Stimulated activated CD8-positive, alpha-beta memory T cell treated with anti-CD3 and anti-CD28 coated beads, Interleukin-4, amount 100 ng/mL, for 4 hours (primary cell): Measurements from ENCODE around the gene PNPLA1.

Source experiments
- DNase-seq, 2 donors: peaks; one replicate each; pipeline ENCODE4 v3.0.0-alpha.2; 2020; ENCODE audit warnings: low read depth in 2 of 2, low spot score in 1 of 2

Gene PNPLA1

GRCh38 chr6:36269834-36270705 is at the start of gene PNPLA1:
Gene PNPLA1, plus strand, starts transcription at chr6:36270060. Its CDS starts 400 bp downstream, at chr6:36270460.
- no peak for DNase-seq

- DNase-seq, result no peak
These were observed 49.6 kb upstream of the PNPLA1 start for GRCh38 chr6:36220226-36220625.

GRCh38 chr6:36221674-36222073 is 48.2 kb upstream of the PNPLA1 start:
- no peak for DNase-seq

- no peak for DNase-seq
These were observed 46.9 kb upstream of the PNPLA1 start for GRCh38 chr6:36222924-36223323.

- DNase-seq, result no peak
These were observed 46.2 kb upstream of the PNPLA1 start for GRCh38 chr6:36223706-36224105.

DNA sequence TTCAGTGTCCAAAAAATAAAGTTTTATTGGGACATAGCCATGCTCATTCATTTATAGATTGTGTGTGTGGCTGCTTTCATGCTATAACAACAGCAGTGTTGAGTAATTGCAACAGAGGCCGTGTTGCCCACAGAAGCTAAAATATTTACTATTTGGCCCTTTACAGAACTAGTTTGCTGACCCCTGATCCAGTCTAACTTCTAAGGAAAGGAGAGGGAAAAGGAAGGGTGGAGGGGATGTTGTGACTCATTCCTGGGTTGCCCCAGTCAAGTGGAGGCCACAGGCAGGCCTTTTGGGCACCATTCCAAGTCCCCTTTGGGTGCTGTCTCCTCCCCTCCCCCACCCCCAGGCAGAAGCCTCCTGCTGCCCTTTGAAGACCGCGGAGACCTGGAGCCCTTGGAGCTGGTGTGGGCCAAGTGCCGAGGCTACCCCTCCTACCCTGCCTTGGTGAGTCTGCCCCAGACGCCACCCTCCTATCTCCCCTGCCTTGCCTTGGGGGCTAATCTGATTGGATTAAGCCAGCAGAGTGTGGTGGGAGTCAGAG is 44.9 kb upstream of the PNPLA1 start:
- no peak for DNase-seq

DNA sequence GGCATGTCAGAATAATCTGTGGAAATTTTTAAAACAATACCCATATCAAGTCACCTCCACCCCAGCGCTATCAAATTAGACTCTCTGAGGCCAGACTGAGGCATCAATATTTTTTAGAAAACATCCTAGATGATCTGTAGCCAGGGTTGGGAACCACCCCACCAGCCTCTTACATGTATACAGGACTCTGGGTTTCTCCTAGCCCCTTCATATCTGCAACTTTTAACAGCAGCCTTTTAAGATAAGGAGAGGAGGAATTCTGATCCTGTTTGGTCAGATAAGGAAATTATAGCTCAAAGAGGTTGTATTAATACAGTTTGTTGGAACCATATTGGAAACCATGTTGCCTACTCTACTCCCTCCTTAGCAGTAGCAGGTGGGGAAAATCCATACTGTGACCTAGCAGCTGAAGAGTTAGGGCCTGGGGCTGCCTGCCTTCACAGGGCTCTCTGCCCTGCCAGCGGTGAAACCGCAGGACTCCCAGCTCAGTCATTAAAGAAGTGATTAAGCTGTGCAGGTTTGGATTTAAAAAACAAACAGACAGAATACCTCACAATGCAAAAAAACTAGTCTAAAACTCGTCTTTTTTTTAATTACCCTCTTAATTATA is 43.3 kb upstream of the PNPLA1 start:
- no peak for DNase-seq

DNA sequence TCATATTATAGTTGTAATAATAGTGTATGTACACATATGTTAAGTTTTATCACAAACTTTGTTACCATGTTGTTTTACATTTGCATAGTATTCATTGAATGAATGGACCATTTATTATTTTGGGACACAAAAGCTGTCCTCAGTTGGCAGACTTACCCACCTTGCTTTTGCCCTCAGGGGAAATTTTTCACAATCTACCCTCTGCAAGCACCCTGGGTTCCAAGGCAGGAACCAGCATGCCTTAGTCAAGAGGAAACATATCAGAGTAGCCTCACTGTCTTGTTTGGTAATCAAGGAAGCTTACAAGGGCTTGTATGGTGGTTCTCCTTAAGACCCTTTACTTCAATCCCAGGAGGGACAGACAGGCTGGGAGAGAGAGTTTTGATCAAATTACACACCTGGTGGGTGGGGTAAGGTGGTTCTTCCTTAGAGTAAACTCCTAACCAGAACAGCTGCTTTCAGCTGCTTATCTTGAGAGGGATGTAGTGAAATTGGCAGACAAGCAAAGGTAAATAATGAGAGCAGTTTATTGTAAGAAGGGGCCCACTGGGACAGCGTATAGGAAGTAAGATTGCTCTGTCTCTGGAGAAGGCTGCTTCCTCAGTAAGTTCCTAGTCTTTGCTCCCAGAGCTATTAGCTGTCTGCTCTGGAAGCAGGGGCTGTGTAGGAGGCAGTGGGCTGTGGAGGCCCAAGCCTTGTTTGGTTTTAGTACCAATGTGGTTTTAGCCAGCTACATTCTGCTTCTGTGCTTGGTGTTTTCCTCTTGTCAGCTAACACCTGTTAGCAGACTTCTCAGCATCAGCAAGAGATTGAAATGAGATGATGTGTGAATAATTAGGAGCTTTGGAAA is 42.3 kb upstream of the PNPLA1 start:
- no peak for DNase-seq

- DNase-seq, result no peak
These were observed 40.6 kb upstream of the PNPLA1 start for GRCh38 chr6:36229223-36229622.

DNA sequence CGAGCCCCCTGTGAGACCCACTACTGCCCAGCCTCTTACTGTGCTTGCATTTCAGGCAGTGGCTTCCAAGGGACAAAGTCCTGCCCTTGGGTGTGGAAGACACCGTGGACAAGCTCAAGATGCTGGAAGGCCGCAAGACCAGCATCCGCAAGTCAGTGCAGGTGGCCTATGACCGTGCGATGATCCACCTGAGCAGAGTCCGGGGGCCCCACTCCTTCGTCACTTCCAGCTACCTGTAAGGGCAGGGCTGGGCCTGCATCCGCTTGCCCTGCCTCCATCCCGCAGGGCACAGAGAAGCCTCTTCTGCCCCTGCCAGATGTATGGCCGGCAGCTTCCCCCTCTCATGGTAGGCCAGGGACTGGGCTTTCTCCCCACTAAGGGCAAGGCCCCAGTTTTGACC is 39.5 kb upstream of the PNPLA1 start:
- DNase-seq, result no peak

DNA sequence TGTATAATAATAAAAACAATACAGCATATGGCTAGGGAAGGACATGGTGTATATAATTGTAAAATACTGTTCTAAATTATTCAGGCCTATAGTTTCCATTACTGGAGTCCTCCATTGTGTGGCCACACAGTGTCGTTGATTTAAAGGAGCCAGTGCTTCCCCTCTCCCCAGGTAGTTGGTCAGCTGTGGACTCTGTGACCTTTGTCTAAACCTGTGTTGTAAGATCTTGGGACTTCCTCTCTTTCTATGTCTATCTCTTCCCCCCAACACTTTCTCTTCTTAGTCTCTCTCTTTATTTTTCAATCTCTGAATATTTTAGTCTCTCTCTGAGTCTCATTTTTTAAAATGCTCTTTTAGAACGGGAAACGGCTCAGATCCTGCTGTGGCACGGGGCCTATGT is 37.7 kb upstream of the PNPLA1 start:
- DNase-seq, result no peak

DNA sequence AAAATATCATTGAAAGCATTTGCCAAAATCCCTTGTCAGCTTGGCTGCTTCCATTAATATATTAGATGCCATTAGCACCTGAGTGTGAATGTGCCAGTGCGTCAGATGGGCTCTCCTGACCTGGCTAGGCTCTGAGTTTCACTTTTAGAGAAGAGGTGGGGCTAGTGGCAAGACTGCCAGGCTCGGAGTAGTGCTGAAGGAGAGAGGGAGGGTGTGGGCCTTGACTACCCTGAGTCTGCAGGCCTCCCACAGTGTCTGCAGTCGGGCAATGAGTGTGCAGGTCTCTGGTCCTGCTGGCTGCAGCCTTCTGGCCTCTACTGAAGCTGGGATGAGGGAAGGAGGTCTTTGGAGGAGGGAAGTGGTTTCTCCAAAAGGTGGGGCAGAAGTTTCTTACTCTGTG is 34.6 kb upstream of the PNPLA1 start:
- no peak for DNase-seq

DNA sequence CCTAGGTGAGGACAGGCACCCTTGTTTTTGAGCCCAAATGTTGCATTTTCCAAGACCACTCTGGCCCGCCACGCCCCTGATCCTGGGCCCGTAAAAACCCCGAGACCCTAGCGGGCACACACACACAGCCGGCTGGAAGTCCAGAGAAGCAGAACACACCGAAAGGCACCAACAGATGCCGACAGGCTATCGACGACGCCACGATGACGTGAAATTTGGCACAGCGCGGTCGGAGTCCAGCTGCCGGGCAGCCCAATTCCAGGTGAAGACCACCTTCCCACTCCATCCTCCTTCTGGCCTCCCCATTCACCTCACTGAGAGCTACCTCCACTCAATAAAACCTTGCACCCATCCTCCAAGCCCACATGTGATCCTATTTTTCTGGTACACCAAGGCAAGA is 34.0 kb upstream of the PNPLA1 start:
- DNase-seq, result no peak

- no peak for DNase-seq
These were observed 30.1 kb upstream of the PNPLA1 start for GRCh38 chr6:36239774-36240173.

DNA sequence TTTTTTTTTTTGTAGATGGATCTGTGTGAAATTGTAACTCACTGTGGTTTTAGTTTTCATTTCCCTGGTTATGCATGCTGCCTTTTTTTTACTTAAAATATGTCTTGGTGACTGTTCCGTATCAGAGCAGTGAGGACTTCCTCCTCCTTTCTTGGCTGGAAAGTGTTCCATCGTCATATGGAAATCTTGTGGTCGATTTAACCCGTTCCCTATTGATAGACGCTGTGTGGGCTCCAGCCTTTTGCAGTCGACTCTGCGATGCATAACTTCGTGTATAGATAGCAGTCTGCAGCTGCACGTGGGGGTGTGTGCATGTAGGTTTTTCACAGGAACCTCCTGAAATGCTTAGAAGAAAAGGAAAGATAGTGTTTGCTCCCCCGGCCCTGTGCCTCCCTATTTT is 28.1 kb upstream of the PNPLA1 start:
- DNase-seq, result no peak

DNA sequence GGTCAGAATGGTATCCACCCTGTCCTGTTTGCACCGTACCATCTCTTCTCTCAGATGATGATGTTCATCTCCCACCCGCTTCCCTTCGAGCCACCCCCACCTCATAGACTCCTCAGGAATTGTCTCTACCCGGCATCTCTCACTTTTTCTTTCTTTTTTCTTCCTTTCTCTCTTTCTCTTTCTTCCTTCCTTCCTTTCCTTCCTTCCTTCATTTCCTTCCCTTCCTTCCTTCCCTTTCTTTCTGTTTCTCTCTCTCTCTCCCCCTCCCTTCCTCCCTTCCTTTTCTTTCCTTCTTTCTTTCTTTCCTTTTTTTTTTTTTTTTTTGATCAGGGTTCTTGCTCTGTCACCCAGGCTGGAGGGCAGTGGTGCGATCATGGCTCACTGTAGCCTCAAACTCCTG is 27.7 kb upstream of the PNPLA1 start:
- no peak for DNase-seq

DNA sequence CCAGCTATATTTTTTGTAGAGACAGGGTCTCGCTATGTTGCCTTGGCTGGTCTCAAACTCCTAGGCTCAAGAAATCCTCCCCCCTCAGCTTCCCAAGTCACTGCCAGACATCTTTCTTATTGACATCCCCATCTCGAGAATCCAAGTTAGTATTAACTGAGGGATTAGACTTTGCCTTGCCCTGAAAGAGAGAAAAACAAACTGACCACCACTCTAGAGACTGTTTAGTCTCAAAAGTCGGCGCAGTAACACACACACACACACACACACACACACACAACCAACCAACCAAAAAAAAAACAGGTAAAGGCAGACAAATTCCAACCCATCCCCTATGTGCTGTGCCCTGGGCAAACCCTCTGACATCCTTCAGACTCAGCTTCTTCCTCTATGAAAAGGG is 27.2 kb upstream of the PNPLA1 start:
- DNase-seq, result no peak

DNA sequence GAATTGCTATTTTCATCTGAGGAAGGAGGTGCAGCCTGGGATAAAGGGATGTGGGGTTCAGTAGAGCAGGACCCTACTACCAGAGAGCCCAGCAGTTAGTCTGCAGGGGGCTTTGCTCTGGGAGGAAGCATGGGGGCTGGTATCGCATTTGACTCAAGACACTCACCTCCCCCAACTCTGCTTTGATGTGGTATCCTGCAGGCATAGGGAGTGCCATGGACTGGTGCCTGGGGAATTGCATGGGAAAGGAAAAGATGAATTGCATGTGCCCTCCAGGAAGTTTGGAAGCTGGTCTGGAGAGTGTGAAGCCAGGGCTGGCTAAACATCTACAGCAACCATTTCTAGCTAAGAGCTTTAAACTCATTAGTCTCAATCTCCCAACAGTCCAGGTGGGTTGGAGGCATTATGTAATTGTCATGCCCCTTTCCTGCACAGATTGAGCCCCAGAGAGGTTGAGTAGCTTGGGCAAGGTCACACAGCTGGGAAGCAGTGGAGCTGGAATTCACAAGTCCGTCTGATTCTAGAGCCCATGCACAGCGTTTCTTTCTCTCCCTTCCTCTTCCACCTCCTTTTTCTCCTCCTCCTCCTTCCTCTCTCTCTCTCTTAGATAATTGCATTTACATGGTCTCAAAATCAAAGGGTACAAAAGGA is 26.2 kb upstream of the PNPLA1 start:
- DNase-seq, result no peak

DNA sequence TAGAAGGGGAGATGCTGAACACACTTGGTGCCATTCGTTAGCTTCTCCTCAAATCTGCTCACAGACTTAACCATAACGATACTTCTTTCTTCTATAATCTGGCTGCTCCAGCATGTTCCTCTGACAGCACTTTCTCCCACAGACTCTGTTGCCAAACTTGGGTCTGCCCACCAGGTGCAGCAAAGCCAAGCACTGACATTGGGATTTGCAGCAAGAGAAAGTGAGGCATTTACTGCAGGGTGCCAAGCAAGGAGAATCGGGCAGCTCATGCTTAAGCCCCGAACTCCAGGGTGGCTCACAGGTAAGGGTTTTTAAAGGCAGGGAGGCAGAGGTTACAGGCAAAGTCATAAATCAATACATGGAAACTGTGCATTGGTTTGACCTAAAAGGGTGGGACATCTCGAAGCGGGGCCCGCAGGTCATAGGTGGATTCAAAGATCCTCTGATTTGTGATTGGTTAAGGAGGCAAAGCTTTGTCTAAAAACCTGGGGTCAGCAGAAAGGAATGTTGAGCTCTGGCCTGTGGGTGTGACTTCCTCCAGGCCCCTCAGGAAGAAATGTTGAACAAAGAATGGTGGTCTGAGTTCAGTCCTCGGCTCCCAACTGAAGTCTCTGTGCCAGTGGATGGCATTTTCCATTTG is 25.1 kb upstream of the PNPLA1 start:
- no peak for DNase-seq

- DNase-seq, result no peak
These were observed 24.2 kb upstream of the PNPLA1 start for GRCh38 chr6:36245572-36246061.
